Activated CD8-positive, alpha-beta memory T cell treated with anti-CD3 and anti-CD28 coated beads, Interleukin-2, amount 50 U/mL, for 24 hours (primary cell): ENCODE data around the gene PCDHA2.
"Not testable (repeated sequence)": the region's sequence is repeated elsewhere in the genome, so short reads cannot be mapped to it uniquely, and the experiment has no call there.

Experiments
- DNase-seq: peaks from one replicate; pipeline ENCODE4 v3.0.0-alpha.2; 2020; ENCODE audit errors: extremely low read depth

The PCDHA2 gene

DNA sequence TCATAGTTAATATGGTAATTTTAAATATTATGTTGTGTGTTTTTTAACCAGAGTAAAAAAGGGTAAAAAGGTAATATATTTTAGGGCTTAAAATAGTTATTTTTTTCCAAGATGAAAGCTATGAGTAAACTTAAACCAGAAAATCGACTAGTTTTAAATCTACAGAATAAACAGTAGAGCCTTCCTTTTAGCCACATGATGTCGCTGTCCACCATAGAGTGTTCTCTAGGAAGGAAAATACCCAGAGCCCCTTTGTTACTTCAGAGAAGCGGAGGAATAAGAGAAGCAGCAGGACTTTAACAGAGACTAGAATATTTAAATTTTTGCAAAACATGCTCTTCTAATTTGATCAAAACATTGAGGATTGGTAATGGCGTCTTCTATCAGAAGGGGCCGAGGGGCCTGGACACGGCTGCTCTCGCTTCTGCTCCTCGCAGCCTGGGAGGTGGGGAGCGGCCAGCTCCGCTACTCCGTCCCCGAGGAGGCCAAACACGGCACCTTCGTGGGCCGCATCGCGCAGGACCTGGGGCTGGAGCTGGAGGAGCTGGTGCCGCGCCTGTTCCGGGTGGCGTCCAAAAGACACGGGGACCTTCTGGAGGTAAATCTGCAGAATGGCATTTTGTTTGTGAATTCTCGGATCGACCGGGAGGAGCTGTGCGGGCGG lies at the start of gene PCDHA2:
TSS of gene PCDHA2 (plus strand) at position 258 of the 664 bp plus-strand sequence.
- DNase-seq = no peak

DNA sequence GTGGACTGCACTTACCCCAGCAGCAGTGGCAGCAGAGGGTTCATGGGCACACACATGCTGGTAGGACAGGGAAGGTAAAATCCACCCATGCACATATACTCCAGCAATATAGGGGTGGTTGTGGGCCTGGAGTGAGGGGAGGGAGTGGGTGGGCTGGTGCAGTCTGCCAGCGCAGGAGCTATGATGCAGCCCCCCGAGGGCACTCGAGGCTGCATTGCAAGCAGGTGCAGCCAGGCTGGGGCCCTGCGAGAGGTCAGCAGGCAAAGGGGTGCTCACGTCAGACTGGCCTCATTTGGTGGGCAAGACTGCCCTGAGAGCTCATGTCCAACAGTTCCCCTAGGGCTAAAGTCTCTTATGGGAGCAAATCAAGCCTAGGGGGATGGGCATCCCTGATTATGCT lies 41.1 kb upstream of the PCDHA2 start:
- DNase-seq = no peak

DNA sequence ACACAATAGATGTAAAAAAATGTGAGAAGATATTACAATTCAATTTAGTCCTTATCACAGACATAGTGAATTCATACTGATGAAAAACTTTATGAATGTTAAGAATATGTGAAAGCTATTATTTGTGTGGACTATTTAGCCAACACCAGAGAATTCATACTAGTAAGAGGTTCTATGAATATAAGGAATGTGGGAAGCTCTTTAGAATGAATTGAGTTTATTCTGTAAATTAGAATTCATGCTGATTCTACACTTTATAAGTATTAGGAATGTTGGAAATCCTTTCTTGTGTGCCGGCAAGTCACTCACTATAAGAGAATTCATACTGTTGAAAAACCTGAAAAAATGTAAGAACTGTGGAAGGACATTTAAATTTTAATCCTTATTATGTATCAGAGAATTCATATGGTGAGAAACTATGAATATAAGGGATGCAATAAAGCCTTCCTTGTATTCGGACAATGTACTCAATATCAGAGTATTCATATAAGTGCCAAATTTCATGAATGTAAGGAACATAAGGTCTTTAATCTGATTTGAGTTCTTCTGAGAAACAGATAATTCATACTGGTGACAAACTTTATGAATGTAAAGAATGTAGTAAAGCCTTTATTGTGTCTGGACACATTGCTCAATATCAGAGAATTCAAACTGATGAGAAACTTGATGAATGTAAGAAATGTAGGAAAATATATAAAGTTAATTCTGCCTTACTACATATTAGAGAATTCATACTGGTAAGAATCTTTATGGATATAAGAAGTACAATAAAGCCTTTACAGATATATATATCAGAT lies 30.3 kb upstream of the PCDHA2 start:
- no peak for DNase-seq

DNA sequence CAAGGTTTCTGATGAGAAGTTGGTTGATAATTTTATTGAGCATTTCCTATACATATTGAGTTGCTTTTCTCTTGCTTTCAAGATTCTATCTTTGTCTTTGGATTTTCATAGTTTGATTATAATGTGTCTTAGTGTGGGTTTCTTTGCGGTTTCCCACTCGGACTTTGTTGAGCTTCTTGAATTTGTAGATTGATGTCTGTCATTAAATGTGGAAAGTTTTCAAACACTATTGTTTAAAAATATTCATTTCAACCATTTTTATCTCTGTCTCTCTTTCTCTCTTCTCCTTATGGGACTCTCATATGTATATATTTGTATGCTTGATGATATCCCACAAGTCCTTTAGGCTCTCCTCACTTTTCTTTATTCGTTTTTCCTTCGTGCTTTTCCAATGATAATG lies 27.2 kb upstream of the PCDHA2 start:
- no peak for DNase-seq

DNA sequence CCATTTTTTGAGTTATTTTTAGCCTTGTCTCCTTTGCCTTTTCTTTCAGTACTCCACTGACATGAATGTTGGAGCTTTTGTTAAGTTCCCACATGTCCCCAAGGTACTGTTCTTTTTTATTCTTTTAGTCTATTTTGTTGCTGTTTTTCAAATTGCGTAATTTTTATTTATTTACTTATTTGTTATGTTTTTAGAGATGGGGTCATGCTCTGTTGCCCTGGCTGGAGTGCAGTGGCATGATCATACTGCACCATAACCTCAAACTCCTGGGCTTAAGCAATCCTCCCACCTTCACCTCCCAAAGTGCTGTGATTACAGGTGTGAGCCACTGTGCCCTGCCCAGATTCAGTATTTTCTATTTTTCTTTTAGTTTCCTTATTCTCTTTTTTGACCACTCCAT lies 14.1 kb upstream of the PCDHA2 start:
- DNase-seq = no peak

DNA sequence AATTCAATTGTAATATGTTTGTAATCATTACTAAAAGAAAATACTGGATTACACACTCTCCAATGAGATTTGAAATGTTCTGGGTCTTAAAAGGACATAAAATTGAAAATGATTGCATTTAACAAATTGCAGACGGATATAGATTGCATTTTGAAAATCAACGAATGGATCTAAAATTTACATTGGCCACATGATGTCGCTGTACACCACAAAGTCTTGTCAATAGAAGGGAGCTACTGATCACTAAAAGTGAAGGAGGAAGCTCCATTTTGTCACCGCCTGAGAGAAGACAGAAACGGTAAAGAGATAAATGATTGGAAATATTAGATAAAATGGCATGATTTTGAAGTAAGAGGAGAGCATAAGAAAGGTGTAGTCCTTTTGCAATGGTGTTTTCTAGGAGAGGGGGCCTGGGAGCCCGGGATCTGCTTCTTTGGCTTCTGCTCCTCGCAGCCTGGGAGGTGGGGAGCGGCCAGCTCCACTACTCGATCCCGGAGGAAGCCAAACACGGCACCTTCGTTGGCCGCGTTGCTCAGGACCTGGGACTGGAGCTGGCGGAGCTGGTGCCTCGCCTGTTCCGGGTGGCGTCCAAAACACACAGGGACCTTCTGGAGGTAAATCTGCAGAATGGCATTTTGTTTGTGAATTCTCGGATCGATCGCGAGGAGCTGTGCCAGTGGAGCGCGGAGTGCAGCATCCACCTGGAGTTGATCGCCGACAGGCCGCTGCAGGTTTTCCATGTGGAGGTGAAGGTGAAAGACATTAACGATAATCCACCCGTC lies 8.6 kb upstream of the PCDHA2 start, which contains the start of gene PCDHA1:
TSS of gene PCDHA1 (plus strand) at position 236 of the 782 bp plus-strand sequence.
- DNase-seq = no peak

DNA sequence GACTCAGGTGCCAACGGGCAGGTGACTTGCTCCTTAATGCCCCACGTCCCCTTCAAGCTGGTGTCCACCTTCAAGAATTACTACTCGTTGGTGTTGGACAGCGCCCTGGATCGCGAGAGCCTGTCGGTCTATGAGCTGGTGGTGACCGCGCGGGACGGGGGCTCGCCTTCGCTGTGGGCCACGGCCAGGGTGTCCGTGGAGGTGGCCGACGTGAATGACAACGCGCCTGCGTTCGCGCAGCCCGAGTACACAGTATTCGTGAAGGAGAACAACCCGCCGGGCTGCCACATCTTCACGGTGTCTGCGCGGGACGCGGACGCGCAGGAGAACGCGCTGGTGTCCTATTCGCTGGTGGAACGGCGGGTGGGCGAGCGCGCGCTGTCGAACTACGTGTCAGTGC lies 7.2 kb upstream of the PCDHA2 start:
- DNase-seq = not testable (repeated sequence)

DNA sequence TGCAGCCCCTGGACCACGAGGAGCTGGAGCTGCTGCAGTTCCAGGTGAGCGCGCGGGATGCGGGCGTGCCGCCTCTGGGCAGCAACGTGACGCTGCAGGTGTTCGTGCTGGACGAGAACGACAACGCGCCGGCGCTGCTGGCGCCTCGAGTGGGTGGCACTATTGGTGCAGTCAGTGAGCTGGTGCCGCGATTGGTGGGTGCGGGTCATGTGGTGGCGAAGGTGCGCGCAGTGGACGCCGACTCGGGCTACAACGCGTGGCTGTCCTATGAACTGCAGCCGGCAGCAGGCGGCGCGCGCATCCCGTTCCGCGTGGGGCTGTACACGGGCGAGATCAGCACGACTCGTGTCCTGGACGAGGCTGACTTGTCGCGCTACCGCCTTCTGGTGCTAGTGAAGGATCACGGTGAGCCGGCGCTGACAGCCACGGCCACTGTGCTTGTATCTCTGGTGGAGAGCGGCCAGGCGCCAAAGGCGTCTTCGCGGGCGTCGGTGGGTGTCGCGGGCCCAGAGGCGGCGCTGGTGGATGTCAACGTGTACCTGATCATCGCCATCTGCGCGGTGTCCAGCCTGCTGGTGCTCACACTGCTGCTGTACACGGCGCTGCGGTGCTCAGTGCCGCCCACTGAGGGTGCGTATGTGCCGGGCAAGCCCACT lies 6.7 kb upstream of the PCDHA2 start:
- DNase-seq = not testable (repeated sequence)

DNA sequence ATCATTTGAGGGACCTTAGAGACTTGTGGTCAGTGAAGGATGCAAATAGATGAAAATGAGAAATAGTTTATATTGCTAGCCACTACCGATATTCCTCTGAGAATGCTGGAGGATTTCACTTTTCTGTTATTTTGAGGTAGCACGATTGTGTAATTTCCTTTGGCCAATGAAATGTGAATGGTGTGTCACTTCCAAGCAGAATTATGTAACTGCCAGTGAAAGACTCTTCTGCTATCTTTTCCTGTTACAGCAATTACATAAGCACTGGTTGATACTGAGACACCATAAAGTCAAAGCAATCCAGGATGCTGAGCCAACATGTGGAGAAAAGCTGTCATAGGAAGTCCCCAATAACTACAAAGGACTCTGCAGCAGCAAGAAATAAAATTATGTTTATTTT lies 3.6 kb upstream of the PCDHA2 start:
- DNase-seq = no peak

DNA sequence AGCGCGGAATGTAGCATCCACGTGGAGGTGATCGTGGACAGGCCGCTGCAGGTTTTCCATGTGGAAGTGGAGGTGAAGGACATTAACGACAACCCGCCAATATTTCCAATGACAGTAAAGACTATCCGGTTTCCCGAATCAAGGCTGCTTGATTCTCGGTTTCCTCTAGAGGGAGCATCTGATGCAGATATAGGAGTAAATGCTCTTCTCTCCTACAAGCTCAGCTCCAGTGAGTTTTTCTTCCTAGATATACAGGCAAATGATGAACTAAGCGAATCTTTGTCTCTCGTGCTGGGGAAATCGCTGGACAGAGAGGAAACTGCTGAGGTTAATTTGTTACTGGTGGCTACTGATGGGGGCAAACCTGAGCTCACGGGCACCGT lies 598 bp downstream of the PCDHA2 start:
- DNase-seq = no peak

DNA sequence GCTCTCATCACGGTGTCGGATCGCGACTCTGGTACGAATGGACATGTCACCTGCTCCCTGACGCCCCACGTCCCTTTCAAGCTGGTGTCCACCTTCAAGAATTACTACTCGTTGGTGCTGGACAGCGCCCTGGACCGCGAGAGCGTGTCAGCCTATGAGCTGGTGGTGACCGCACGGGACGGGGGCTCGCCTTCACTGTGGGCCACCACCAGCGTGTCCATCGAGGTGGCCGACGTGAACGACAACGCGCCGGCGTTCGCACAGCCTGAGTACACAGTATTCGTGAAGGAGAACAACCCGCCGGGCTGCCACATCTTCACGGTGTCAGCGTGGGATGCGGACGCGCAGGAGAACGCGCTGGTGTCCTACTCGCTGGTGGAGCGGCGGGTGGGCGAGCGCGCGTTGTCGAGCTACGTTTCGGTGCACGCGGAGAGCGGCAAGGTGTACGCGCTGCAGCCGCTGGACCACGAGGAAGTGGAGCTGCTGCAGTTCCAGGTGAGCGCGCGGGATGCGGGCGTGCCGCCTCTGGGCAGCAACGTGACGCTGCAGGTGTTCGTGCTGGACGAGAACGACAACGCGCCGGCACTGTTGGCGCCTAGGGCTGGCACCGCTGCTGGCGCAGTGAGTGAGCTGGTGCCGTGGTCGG lies 1.5 kb downstream of the PCDHA2 start:
- not testable (repeated sequence) for DNase-seq

DNA sequence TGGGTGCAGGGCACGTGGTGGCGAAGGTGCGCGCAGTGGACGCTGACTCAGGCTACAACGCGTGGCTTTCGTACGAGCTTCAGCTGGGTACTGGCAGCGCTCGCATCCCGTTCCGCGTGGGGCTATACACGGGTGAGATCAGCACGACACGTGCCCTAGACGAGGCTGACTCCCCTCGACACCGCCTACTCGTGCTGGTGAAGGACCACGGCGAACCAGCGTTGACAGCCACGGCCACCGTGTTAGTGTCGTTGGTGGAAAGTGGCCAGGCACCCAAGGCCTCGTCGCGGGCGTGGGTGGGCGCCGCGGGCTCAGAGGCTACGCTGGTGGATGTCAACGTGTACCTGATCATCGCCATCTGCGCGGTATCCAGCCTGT lies 2.1 kb downstream of the PCDHA2 start:
- no peak for DNase-seq

DNA sequence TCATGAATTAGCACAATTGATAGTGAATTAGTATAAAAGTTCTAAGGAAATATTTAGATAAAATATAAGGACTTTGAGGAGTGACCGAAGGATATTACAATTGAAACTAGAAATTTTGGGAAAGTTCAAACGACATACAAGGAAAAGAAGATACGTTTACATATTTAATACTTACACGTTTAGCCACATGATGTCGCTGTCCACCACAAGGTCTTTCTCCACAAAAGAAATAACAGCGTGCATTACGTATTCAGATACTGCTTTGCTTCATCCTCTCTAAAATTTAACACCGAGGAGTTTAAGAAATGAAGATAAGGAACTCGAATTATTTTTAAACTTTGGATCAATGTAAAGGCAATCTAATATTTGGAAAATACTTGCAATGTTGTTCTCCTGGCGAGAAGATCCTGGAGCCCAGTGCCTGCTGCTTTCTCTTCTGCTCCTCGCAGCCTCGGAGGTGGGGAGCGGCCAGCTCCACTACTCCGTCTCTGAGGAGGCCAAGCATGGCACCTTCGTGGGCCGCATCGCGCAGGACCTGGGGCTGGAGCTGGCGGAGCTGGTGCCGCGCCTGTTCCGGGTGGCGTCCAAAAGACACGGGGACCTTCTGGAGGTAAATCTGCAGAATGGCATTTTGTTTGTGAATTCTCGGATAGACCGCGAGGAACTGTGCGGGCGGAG lies 6.3 kb downstream of the PCDHA2 start, which contains the start of gene PCDHA3:
TSS of gene PCDHA3 (plus strand) at position 242 of the 678 bp plus-strand sequence.
- no peak for DNase-seq

DNA sequence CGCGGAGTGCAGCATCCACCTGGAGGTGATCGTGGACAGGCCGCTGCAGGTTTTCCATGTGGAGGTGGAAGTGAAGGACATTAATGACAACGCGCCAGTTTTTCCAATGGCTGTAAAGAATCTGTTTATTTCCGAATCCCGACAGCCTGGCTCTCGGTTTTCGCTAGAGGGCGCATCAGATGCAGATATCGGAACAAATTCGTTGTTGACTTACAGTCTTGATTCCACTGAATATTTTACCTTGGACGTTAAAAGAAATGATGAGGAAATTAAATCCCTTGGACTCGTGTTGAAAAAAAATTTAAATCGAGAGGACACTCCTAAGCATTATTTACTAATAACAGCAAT lies 6.8 kb downstream of the PCDHA2 start:
- no peak for DNase-seq

DNA sequence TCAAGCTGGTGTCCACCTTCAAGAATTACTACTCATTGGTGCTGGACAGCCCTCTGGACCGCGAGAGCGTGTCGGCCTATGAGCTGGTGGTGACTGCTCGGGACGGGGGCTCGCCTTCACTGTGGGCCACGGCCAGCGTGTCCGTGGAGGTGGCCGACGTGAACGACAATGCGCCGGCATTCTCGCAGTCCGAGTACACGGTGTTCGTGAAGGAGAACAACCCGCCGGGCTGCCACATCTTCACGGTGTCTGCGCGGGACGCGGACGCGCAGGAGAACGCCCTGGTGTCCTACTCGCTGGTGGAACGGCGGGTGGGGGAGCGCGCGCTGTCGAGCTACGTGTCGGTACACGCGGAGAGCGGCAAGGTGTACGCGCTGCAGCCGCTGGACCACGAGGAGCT lies 7.7 kb downstream of the PCDHA2 start:
- DNase-seq = not testable (repeated sequence)

DNA sequence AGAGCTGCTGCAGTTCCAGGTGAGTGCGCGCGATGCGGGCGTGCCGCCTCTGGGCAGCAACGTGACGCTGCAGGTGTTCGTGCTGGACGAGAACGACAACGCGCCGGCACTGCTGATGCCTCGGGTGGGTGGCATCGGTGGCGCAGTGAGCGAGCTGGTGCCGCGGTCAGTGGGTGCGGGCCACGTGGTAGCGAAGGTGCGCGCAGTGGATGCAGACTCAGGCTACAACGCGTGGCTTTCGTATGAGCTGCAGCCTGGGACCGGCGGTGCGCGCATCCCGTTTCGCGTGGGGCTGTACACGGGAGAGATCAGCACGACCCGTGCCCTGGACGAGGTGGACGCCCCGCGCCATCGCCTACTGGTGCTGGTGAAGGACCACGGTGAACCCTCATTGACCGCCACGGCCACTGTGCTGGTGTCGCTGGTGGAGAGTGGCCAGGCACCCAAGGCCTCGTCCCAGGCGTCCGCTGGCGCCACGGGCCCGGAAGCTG lies 8.2 kb downstream of the PCDHA2 start:
- DNase-seq = no peak

DNA sequence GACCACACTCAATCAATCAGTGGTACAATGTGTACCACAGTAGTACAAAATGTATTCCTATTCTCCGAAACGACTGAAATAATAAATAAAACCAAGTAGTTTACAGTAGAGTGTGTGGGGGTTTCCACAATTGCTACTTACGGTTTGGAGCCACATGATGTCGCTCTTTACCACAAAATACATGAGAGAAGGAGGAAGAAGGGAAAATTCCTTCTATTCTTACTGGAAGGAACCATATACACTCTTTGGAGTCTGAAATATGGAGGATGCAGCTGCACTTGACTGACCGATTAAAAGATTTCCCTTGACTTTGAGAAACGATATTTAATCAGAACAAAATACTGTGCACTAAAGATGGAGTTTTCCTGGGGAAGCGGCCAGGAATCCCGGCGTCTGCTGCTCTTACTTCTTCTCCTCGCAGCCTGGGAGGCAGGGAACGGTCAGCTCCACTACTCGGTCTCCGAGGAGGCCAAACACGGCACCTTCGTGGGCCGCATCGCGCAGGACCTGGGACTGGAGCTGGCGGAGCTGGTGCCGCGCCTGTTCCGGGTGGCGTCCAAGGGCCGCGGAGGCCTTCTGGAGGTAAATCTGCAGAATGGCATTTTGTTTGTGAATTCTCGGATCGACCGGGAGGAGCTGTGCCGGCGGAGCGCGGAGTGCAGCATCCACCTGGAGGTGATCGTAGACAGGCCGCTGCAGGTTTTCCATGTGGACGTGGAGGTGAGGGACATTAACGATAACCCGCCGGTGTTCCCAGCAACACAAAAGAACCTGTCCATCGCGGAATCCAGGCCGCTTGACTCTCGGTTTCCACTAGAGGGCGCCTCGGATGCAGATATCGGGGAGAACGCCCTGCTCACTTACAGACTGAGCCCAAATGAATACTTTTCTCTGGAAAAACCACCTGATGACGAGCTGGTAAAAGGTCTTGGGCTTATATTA lies 12.5 kb downstream of the PCDHA2 start, which contains the start of gene PCDHA4:
TSS of gene PCDHA4 (plus strand) at position 235 of the 942 bp plus-strand sequence.
- DNase-seq = no peak

DNA sequence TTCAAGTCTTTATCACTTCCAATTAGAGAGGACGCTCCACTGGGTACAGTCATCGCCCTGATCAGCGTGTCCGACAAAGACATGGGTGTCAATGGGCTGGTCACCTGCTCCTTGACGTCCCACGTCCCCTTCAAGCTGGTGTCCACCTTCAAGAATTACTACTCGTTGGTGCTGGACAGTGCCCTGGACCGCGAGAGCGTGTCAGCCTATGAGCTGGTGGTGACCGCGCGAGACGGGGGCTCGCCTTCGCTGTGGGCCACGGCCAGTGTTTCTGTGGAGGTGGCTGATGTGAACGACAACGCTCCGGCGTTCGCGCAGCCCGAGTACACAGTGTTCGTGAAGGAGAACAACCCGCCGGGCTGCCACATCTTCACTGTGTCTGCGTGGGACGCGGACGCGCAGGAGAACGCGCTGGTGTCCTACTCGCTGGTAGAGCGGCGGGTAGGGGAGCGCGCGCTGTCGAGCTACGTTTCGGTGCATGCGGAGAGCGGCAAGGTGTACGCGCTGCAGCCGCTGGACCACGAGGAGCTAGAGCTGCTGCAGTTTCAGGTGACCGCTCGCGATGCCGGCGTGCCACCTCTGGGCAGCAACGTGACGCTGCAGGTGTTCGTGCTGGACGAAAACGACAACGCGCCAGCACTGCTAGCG lies 13.7 kb downstream of the PCDHA2 start:
- DNase-seq = not testable (repeated sequence)

DNA sequence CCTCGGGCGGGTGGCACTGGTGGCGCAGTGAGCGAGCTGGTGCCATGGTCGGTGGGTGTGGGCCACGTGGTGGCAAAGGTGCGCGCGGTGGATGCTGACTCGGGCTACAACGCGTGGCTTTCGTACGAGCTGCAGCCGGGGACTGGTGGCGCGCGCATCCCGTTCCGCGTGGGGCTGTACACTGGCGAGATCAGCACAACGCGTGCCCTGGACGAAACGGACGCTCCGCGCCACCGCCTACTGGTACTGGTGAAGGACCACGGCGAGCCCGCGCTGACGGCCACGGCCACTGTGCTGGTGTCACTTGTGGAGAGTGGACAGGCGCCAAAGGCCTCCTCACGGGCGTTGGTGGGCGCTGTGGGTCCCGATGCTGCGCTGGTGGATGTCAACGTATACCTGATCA lies 14.2 kb downstream of the PCDHA2 start:
- no peak for DNase-seq
